WERI-Rb-1 (cell line): ENCODE results near the gene OXTR.

Experiments used
- DNase-seq: peaks from one replicate; pipeline ENCODE4 v3.0.0-alpha.2; 2020
- H3K27ac ChIP-seq: fragments of 250-450 bp; sonication (Bioruptor Pico); 2 replicates; pipeline ENCODE4 v1.5.1; 2020; ENCODE audit warnings: mild to moderate bottlenecking, moderate library complexity
- H3K27me3 ChIP-seq: fragments of 250-450 bp; sonication (Bioruptor Pico); 2 replicates; pipeline ENCODE4 v1.5.1; 2021; ENCODE audit warnings: mild to moderate bottlenecking, low read depth, moderate library complexity; ENCODE audit not compliant: insufficient read depth, severe bottlenecking
- H3K36me3 ChIP-seq: fragments of 250-450 bp; sonication (Bioruptor Pico); 2 replicates; pipeline ENCODE4 v1.5.1; 2020; ENCODE audit warnings: mild to moderate bottlenecking, moderate library complexity
- H3K4me3 ChIP-seq: 2 replicates; pipeline ENCODE4 v1.5.1; 2011; ENCODE audit warnings: low read depth, mild to moderate bottlenecking, control low read depth, low read length
- H3K9me3 ChIP-seq: fragments of 250-450 bp; sonication (Bioruptor Pico); 2 replicates; pipeline ENCODE4 v1.5.1; 2021; ENCODE audit warnings: mild to moderate bottlenecking, moderate library complexity; ENCODE audit not compliant: severe bottlenecking
- CTCF ChIP-seq: IDR thresholded peaks from 2 replicates; pipeline ENCODE4 v1.5.1; 2011; ENCODE audit warnings: low read depth, mild to moderate bottlenecking, control low read depth, inconsistent platforms, low read length

OXTR gene

GRCh38 chr3:8802256-8802655 is 32.8 kb upstream of the OXTR start:
- Histone ChIP-seq H3K36me3 (no peaks in the 10 kb centered on the region), H3K27me3 (no peaks in the 10 kb centered on the region), H3K4me3 (no peak overlapping the region), H3K9me3 (peaks cover 5% of the 10 kb centered on the region), H3K27ac (no peak overlapping the region)
- no peak for DNase-seq
- TF ChIP-seq CTCF = no peak

GRCh38 chr3:8800016-8800415 is 30.6 kb upstream of the OXTR start:
- Histone ChIP-seq H3K9me3 (peaks cover 5% of the 10 kb centered on the region), H3K4me3 (no peak overlapping the region), H3K36me3 (no peaks in the 10 kb centered on the region), H3K27me3 (no peaks in the 10 kb centered on the region), H3K27ac (no peak overlapping the region)
- no peak for TF ChIP-seq CTCF
- DNase-seq = no peak

GRCh38 chr3:8794247-8794646 is 24.8 kb upstream of the OXTR start:
- DNase-seq = no peak
- no peak overlapping the region for H3K27ac ChIP-seq
- no peak overlapping the region for H3K4me3 ChIP-seq
- no peaks in the 10 kb centered on the region for H3K36me3 ChIP-seq
- TF ChIP-seq CTCF = no peak
- H3K9me3 ChIP-seq = no peaks in the 10 kb centered on the region
- H3K27me3 ChIP-seq = no peaks in the 10 kb centered on the region

GRCh38 chr3:8793242-8793641 is 23.8 kb upstream of the OXTR start:
- Histone ChIP-seq H3K9me3 (no peaks in the 10 kb centered on the region), H3K4me3 (no peak overlapping the region), H3K27ac (no peak overlapping the region), H3K27me3 (no peaks in the 10 kb centered on the region), H3K36me3 (no peaks in the 10 kb centered on the region)
- peak; percentile 37 for DNase-seq
- no peak for TF ChIP-seq CTCF

- H3K36me3 ChIP-seq = no peaks in the 10 kb centered on the region
- DNase-seq = no peak
- H3K4me3 ChIP-seq = no peak overlapping the region
- TF ChIP-seq CTCF = no peak
- no peak overlapping the region for H3K27ac ChIP-seq
- H3K9me3 ChIP-seq = no peaks in the 10 kb centered on the region
- H3K27me3 ChIP-seq = no peaks in the 10 kb centered on the region
These were observed 21.1 kb upstream of the OXTR start for GRCh38 chr3:8790529-8790928.

- H3K27ac ChIP-seq = no peak overlapping the region
These were observed 15.4 kb upstream of the OXTR start for GRCh38 chr3:8784676-8785435.

More at GRCh38 chr3:8784676-8785435, 15.4 kb upstream of the OXTR start:
- no peak overlapping the region for H3K4me3 ChIP-seq
- no peaks in the 10 kb centered on the region for H3K36me3 ChIP-seq
- H3K9me3 ChIP-seq = no peaks in the 10 kb centered on the region
- DNase-seq = no peak
- H3K27me3 ChIP-seq = no peaks in the 10 kb centered on the region
- TF ChIP-seq CTCF = no peak
